Ovary (tissue), 9 donors: ENCODE data around the gene CGB2. TPM values are rescaled to one million over a fixed set of nuclear protein-coding genes. Genes with fewer than 3 reads are reported as not detected.

Experiments
- DNase-seq, 5 donors: peaks; one replicate each; pipeline ENCODE4 v3.0.0-alpha.2; 2019 to 2020
- H3K27ac ChIP-seq, 2 donors: fragments of 200-600 bp; one replicate each; pipeline versions ENCODE4 v1.5.1 to v1.8.0; 2019 to 2022
- H3K27me3 ChIP-seq: fragments of 200-600 bp; one replicate; pipeline ENCODE4 v1.8.0; 2022
- H3K36me3 ChIP-seq: fragments of 200-600 bp; sonication (generic); one replicate; pipeline ENCODE4 v1.5.1; 2019
- H3K4me1 ChIP-seq: one replicate; pipeline ENCODE4 v1.8.1; 2013; ENCODE audit warnings: mild to moderate bottlenecking, moderate library complexity; ENCODE audit not compliant: insufficient read depth
- H3K4me3 ChIP-seq: fragments of 200-600 bp; sonication (generic); one replicate; pipeline ENCODE4 v1.5.1; 2017
- H3K9me3 ChIP-seq, 2 donors: fragments of 200-600 bp in 1 of 2; sonication (generic) in 1 of 2; one replicate each; pipeline versions ENCODE4 v1.5.1 to v1.8.1; 2013 to 2019; ENCODE audit warnings: mild to moderate bottlenecking in 1 of 2, moderate library complexity in 1 of 2
- CTCF ChIP-seq, 3 donors: fragments of 450-650 bp in 2 of 3; fragments of 200-600 bp in 1 of 3; IDR thresholded peaks; one replicate each; pipeline versions ENCODE4 v1.5.1 to v1.8.0; 2016 to 2022; ENCODE audit warnings: antibody characterized with exemption in 3 of 3, mild to moderate bottlenecking in 1 of 3
- EP300 ChIP-seq: sonication (generic); formaldehyde crosslinking; IDR thresholded peaks from one replicate; pipeline ENCODE4 v1.6.1; 2017; ENCODE audit warnings: antibody characterized with exemption
- POLR2A ChIP-seq: fragments of 450-650 bp; IDR thresholded peaks from one replicate; pipeline ENCODE4 v1.6.1; 2017; ENCODE audit warnings: antibody characterized with exemption, mild to moderate bottlenecking, moderate library complexity
- WGBS, 3 donors: extraction: QIAGEN DNeasy Blood & Tissue Kit in 1 of 3; methylation state at CpG; one replicate each; pipeline versions ENCODE4 v1.1.5 to v1.1.7; 2013 to 2017; 5-methylcytosine and 5-hydroxymethylcytosine counted together
- intact Hi-C, 4 donors: fragments of 100-400 bp; cut with DNase I; formaldehyde crosslinking; loops; one replicate each; pipeline versions ENCODE4 v1.11.0 to v1.15.1; 2022 to 2023
- microRNA-seq, 3 donors: library from miRNA; unstranded; fragments of <30 nt; microRNA quantifications; one replicate each; pipeline versions ENCODE4 to v1.2.0, GENCODE V29; 2019 to 2020
- polyA plus RNA-seq, 2 donors: library from polyadenylated mRNA; stranded (reverse); fragments of 200-250 nt in 1 of 2; fragments of 350-450 nt in 1 of 2; fragmentation: Illumina TruSeq in 1 of 2; extraction: RNeasy Lipid Tissue Mini Kit (QIAGEN cat#74804) in 1 of 2; gene quantifications; one replicate each; pipeline ENCODE4 v1.2.3, GENCODE V29; 2013 to 2014
- small RNA-seq: library from RNA; depleted of rRNA; stranded (forward); fragments of <200 nt; gene quantifications from one replicate; pipeline ENCODE3, GENCODE V24; 2016
- total RNA-seq, 7 donors: library from RNA; depleted of rRNA in 2 of 7; stranded (reverse); fragments of >200 nt in 2 of 7; fragmentation: NEBNext Ultra II Directional in 3 of 7; extraction: Animal tissue kit (Norgen Biotek cat#: 25700) in 3 of 7; gene quantifications; one replicate each; pipeline versions ENCODE4 v1.1.0 to v1.2.4, GENCODE V29; 2016 to 2023
- donor health status: DM: no; HTN: no; CAD: no; lungs with moderate emphysema.
- donor health status: DM: no; HTN: no; CAD: no.
- donor health status: Bipolar disorder and iron deficiency.
- donor health status: DM: yes; HTN: yes; CAD: no.
- donor health status: DM: no; HTN: no; CAD: no.
- donor health status: DM: yes; HTN: yes; CAD: no.

CGB2 gene
- total and polyA plus RNA-seq, 9 donors = not detected

GRCh38 chr19:49080392-49080791 is 48.7 kb downstream of the CGB2 start:
- intact Hi-C loops = no loop called here
- Histone ChIP-seq H3K27ac (no peak overlapping the region), H3K9me3 (no peaks in the 10 kb centered on the region), H3K4me1 (peaks cover 2% of the 10 kb centered on the region), H3K4me3 (no peak overlapping the region), H3K36me3 (no peaks in the 10 kb centered on the region), H3K27me3 (no peaks in the 10 kb centered on the region)
- WGBS, 3 donors = 76 to 85% (median 77%) methylated on average over 4 of the region's 4 CpGs
- no peak for DNase-seq
- TF ChIP-seq CTCF (IDR thresholded peaks at IDR 0.05) (no peak), EP300 (no peak), POLR2A (no peak)

- 56 to 79% (median 65%) methylated on average over 1 of the region's 1 CpG for WGBS, 3 donors
- no peaks in the 10 kb centered on the region for H3K27me3 ChIP-seq
- no peak overlapping the region for H3K4me3 ChIP-seq
- H3K4me1 ChIP-seq = peaks cover 3% of the 10 kb centered on the region
- no peaks in the 10 kb centered on the region for H3K9me3 ChIP-seq
- intact Hi-C loops = no loop called here
- H3K27ac ChIP-seq = no peak overlapping the region
- no peak for DNase-seq
- TF ChIP-seq EP300 (no peak), POLR2A (no peak), CTCF (IDR thresholded peaks at IDR 0.05) (no peak)
- H3K36me3 ChIP-seq = no peaks in the 10 kb centered on the region
Observed at GRCh38 chr19:49081273-49081672, 49.6 kb downstream of the CGB2 start.

Small RNA genes within 50 kb of the gene (microRNA-seq; reads per million reads assigned to microRNA genes)
- 0 to 0.16 (median 0) reads per million in 3 donors for gene MIR6798

Small RNA genes within 50 kb of the gene (small RNA-seq; reads per million reads assigned to genes)
- not detected for gene MIR6798
- not detected for gene RN7SL708P

Other genes starting within 250 kb of the CGB2 start
- 10 to 100 TPM; 29.1 to 73.6 (median 55.5) TPM for gene BCAT2, start 220.9 kb upstream of the CGB2 start, total RNA-seq
- gene BCAT2, start 220.9 kb upstream of the CGB2 start, polyA plus RNA-seq = 10 to 100 TPM in 1 of 2 donors, 1 to 10 TPM in 1; 7.8 to 70.5 TPM
- gene HSD17B14, start 195.4 kb upstream of the CGB2 start, total RNA-seq = 10 to 100 TPM; 22.9 to 82.8 (median 46.1) TPM
- gene HSD17B14, start 195.4 kb upstream of the CGB2 start, polyA plus RNA-seq = 10 to 100 TPM; 10.6 to 78.7 TPM
- gene PLEKHA4, start 163.3 kb upstream of the CGB2 start, total RNA-seq = 10 to 100 TPM; 18.3 to 96.5 (median 52.7) TPM
- 10 to 100 TPM; 18.8 to 50.9 TPM for gene PLEKHA4, start 163.3 kb upstream of the CGB2 start, polyA plus RNA-seq
- 100 to 1,000 TPM in 1 of 7 donors, 10 to 100 TPM in 6; 22.8 to 156 (median 40.1) TPM for gene PPP1R15A, start 159.5 kb upstream of the CGB2 start, total RNA-seq
- 10 to 100 TPM; 63.2 to 66.2 TPM for gene PPP1R15A, start 159.5 kb upstream of the CGB2 start, polyA plus RNA-seq
- 1 to 10 TPM in 5 of 7 donors, not detected in 2; 1.8 to 3.3 (median 2.5) TPM for gene TULP2, start 133.1 kb upstream of the CGB2 start, total RNA-seq
- gene TULP2, start 133.1 kb upstream of the CGB2 start, polyA plus RNA-seq = under 1 TPM; 0.35 to 0.40 TPM
- 100 to 1,000 TPM; 128 to 249 (median 189) TPM for gene NUCB1, start 131.6 kb upstream of the CGB2 start, total RNA-seq
- gene NUCB1, start 131.6 kb upstream of the CGB2 start, polyA plus RNA-seq = 100 to 1,000 TPM; 141 to 230 TPM
- under 1 TPM in 4 of 7 donors, not detected in 3; 0.28 to 0.78 (median 0.68) TPM for gene DHDH, start 98.2 kb upstream of the CGB2 start, total RNA-seq
- under 1 TPM in 1 of 2 donors, not detected in 1; 0.52 TPM for gene DHDH, start 98.2 kb upstream of the CGB2 start, polyA plus RNA-seq
- gene BAX, start 77.0 kb upstream of the CGB2 start, total RNA-seq = 10 to 100 TPM; 10.6 to 57.7 (median 45.9) TPM
- 10 to 100 TPM; 14.6 to 48.1 TPM for gene BAX, start 77.0 kb upstream of the CGB2 start, polyA plus RNA-seq
- 1,000 to 10,000 TPM; 1,608 to 2,908 (median 2,022) TPM for gene FTL, start 66.6 kb upstream of the CGB2 start, total RNA-seq
- gene FTL, start 66.6 kb upstream of the CGB2 start, polyA plus RNA-seq = 1,000 to 10,000 TPM; 2,697 to 3,617 TPM
- gene GYS1, start 38.6 kb upstream of the CGB2 start, total RNA-seq = 10 to 100 TPM; 16.3 to 33.6 (median 29.0) TPM
- 10 to 100 TPM; 17.0 to 32.5 TPM for gene GYS1, start 38.6 kb upstream of the CGB2 start, polyA plus RNA-seq
- gene RUVBL2, start 38.0 kb upstream of the CGB2 start, total RNA-seq = 100 to 1,000 TPM in 1 of 7 donors, 10 to 100 TPM in 6; 44.8 to 101 (median 56.6) TPM
- gene RUVBL2, start 38.0 kb upstream of the CGB2 start, polyA plus RNA-seq = 10 to 100 TPM; 11.4 to 53.1 TPM
- not detected for gene LHB, start 14.8 kb upstream of the CGB2 start, total RNA-seq
- not detected for gene LHB, start 14.8 kb upstream of the CGB2 start, polyA plus RNA-seq
- not detected for gene CGB3, start 7.6 kb upstream of the CGB2 start, total RNA-seq
- not detected for gene CGB3, start 7.6 kb upstream of the CGB2 start, polyA plus RNA-seq
- gene CGB1, start 5.0 kb downstream of the CGB2 start, total RNA-seq = not detected
- gene CGB1, start 5.0 kb downstream of the CGB2 start, polyA plus RNA-seq = not detected
- not detected for gene CGB5, start 12.0 kb downstream of the CGB2 start, total RNA-seq
- not detected for gene CGB5, start 12.0 kb downstream of the CGB2 start, polyA plus RNA-seq
- under 1 TPM in 1 of 7 donors, not detected in 6; 0.46 TPM for gene CGB8, start 17.2 kb downstream of the CGB2 start, total RNA-seq
- not detected for gene CGB8, start 17.2 kb downstream of the CGB2 start, polyA plus RNA-seq
- not detected for gene CGB7, start 25.9 kb downstream of the CGB2 start, total RNA-seq
- gene CGB7, start 25.9 kb downstream of the CGB2 start, polyA plus RNA-seq = under 1 TPM in 1 of 2 donors, not detected in 1; 0.15 TPM
- gene NTF4, start 32.9 kb downstream of the CGB2 start, total RNA-seq = under 1 TPM in 3 of 7 donors, not detected in 4; 0.23 to 0.46 (median 0.27) TPM
- gene NTF4, start 32.9 kb downstream of the CGB2 start, polyA plus RNA-seq = under 1 TPM in 1 of 2 donors, not detected in 1; 0.13 TPM
- gene KCNA7, start 40.8 kb downstream of the CGB2 start, total RNA-seq = not detected
- gene KCNA7, start 40.8 kb downstream of the CGB2 start, polyA plus RNA-seq = not detected
- gene SNRNP70, start 53.6 kb downstream of the CGB2 start, total RNA-seq = 100 to 1,000 TPM; 181 to 284 (median 252) TPM
- gene SNRNP70, start 53.6 kb downstream of the CGB2 start, polyA plus RNA-seq = 100 to 1,000 TPM; 133 to 366 TPM
- 1 to 10 TPM; 6.6 to 9.8 (median 8.5) TPM for gene LIN7B, start 82.5 kb downstream of the CGB2 start, total RNA-seq
- 1 to 10 TPM in 1 of 2 donors, under 1 TPM in 1; 0.82 to 8.9 TPM for gene LIN7B, start 82.5 kb downstream of the CGB2 start, polyA plus RNA-seq
- gene C19orf73, start 87.3 kb downstream of the CGB2 start, total RNA-seq = 1 to 10 TPM in 1 of 7 donors, under 1 TPM in 3, not detected in 3; 0.45 to 1.5 (median 0.46) TPM
- under 1 TPM in 1 of 2 donors, not detected in 1; 0.42 TPM for gene C19orf73, start 87.3 kb downstream of the CGB2 start, polyA plus RNA-seq
- 1 to 10 TPM in 6 of 7 donors, under 1 TPM in 1; 0.72 to 6.1 (median 3.2) TPM for gene PPFIA3, start 87.7 kb downstream of the CGB2 start, total RNA-seq
- gene PPFIA3, start 87.7 kb downstream of the CGB2 start, polyA plus RNA-seq = 1 to 10 TPM in 1 of 2 donors, under 1 TPM in 1; 0.55 to 5.8 TPM
- gene HRC, start 123.5 kb downstream of the CGB2 start, total RNA-seq = 1 to 10 TPM in 5 of 7 donors, under 1 TPM in 2; 0.36 to 3.0 (median 2.1) TPM
- 10 to 100 TPM in 1 of 2 donors, 1 to 10 TPM in 1; 4.0 to 10.5 TPM for gene HRC, start 123.5 kb downstream of the CGB2 start, polyA plus RNA-seq
- gene TRPM4, start 125.9 kb downstream of the CGB2 start, total RNA-seq = 10 to 100 TPM in 2 of 7 donors, 1 to 10 TPM in 5; 1.2 to 12.2 (median 8.2) TPM
- gene TRPM4, start 125.9 kb downstream of the CGB2 start, polyA plus RNA-seq = 1 to 10 TPM; 1.1 to 5.1 TPM